Hepatocyte (in vitro differentiated cells): ENCODE results near the gene CPT1A.

Experiments
- CTCF ChIP-seq: fragments of 200-600 bp; sonication (generic); IDR thresholded peaks from 2 replicates; pipeline ENCODE4 v1.5.1; 2016; ENCODE audit warnings: antibody characterized with exemption, mild to moderate bottlenecking; ENCODE audit not compliant: poor library complexity
- EZH2 ChIP-seq: fragments of 200-600 bp; sonication (generic); IDR thresholded peaks from 2 replicates; pipeline ENCODE4 v1.6.1; 2016; ENCODE audit warnings: antibody characterized with exemption, mild to moderate bottlenecking, borderline replicate concordance
- EZH2phosphoT487 ChIP-seq: fragments of 200-600 bp; sonication (generic); IDR thresholded peaks from one replicate; pipeline ENCODE4 v1.6.1; 2018; ENCODE audit warnings: antibody characterized with exemption, mild to moderate bottlenecking, low read depth, moderate library complexity; ENCODE audit not compliant: unreplicated experiment, severe bottlenecking

GRCh38 chr11:68724293-68724692, 117.4 kb downstream of the CPT1A start:
- TF ChIP-seq CTCF (no peak), EZH2 (no peak), EZH2phosphoT487 (no peak)
